DND-41 (cell line): ENCODE results near the gene TMPRSS9.

Experiments used
- ATAC-seq: fragments of 200-7000 bp; cut with Tn5 transposase; 3 replicates; pipeline ENCODE4 v1.9.1; 2021; ENCODE audit warnings: low read depth; ENCODE audit not compliant: insufficient read depth
- DNase-seq: peaks from one replicate; pipeline ENCODE4 v3.0.0-alpha.2; 2020
- H2AFZ ChIP-seq: 2 replicates; pipeline ENCODE4 v1.6.0; 2012; ENCODE audit warnings: low read depth, low read length
- H3K27ac ChIP-seq: 2 replicates; pipeline ENCODE4 v1.5.1; 2012; ENCODE audit warnings: low read length, inconsistent platforms
- H3K27me3 ChIP-seq: fragments of 200-600 bp; sonication (generic); 2 replicates; pipeline ENCODE4 v1.6.0; 2012; ENCODE audit warnings: low read length, mild to moderate bottlenecking, inconsistent platforms; ENCODE audit not compliant: insufficient read depth, poor library complexity
- H3K36me3 ChIP-seq: 2 replicates; pipeline ENCODE4 v1.5.1; 2012; ENCODE audit warnings: low read length, inconsistent platforms; ENCODE audit not compliant: insufficient read depth
- H3K4me1 ChIP-seq: 2 replicates; pipeline ENCODE4 v1.5.1; 2012; ENCODE audit warnings: mild to moderate bottlenecking, low read length; ENCODE audit not compliant: insufficient read depth
- H3K4me2 ChIP-seq: 2 replicates; pipeline ENCODE4 v1.6.0; 2012; ENCODE audit warnings: mild to moderate bottlenecking, moderate library complexity, low read length, inconsistent platforms; ENCODE audit not compliant: insufficient read depth
- H3K4me3 ChIP-seq, 2 experiments: fragments of 200-600 bp in 1 of 2; shearing (Covaris generic) in 1 of 2; 2 replicates each; pipeline ENCODE4 v1.5.1; 2012 to 2016; ENCODE audit warnings: inconsistent platforms in 2 of 2, low read length in 2 of 2, mild to moderate bottlenecking in 2 of 2, low read depth in 1 of 2, moderate library complexity in 1 of 2
- H3K79me2 ChIP-seq: 2 replicates; pipeline ENCODE4 v1.6.0; 2012; ENCODE audit warnings: low read length, inconsistent platforms; ENCODE audit not compliant: insufficient read depth
- H3K9ac ChIP-seq: 2 replicates; pipeline ENCODE4 v1.6.0; 2012; ENCODE audit warnings: low read depth, mild to moderate bottlenecking, inconsistent platforms, low read length, moderate library complexity
- H3K9me3 ChIP-seq: 2 replicates; pipeline ENCODE4 v1.5.1; 2012; ENCODE audit warnings: low read length, moderate library complexity, mild to moderate bottlenecking, inconsistent platforms; ENCODE audit not compliant: insufficient read depth, severe bottlenecking
- H4K20me1 ChIP-seq: 2 replicates; pipeline ENCODE4 v1.6.0; 2012; ENCODE audit warnings: low read length; ENCODE audit not compliant: insufficient read depth
- CTCF ChIP-seq: IDR thresholded peaks from 2 replicates; pipeline ENCODE4 v1.5.1; 2012; ENCODE audit warnings: borderline replicate concordance, low read length, moderate library complexity, mild to moderate bottlenecking; ENCODE audit not compliant: poor library complexity, severe bottlenecking; ENCODE audit errors: extremely low read depth
- EZH2 ChIP-seq: IDR thresholded peaks from 3 replicates; pipeline ENCODE4 v1.6.1; 2012; ENCODE audit warnings: borderline replicate concordance, low read depth, mild to moderate bottlenecking, moderate library complexity, low read length, inconsistent platforms; ENCODE audit not compliant: severe bottlenecking

Gene TMPRSS9

GRCh38 chr19:2362970-2363300, 2.9 kb downstream of the TMPRSS9 start:
- Histone ChIP-seq H3K4me2 (no peak overlapping the region), H3K36me3 (no peaks in the 10 kb centered on the region), H3K27me3 (no peaks in the 10 kb centered on the region), H3K9me3 (no peaks in the 10 kb centered on the region), H4K20me1 (no peaks in the 10 kb centered on the region), H3K27ac (no peak overlapping the region), H3K4me1 (no peaks in the 10 kb centered on the region), H3K4me3 (no peak overlapping the region), H3K9ac (no peak overlapping the region), H3K79me2 (no peaks in the 10 kb centered on the region), H2AFZ (no peak overlapping the region)
- DNase-seq (no peak), ATAC-seq (no peak)
- TF ChIP-seq EZH2 = no peak
- no peak for TF ChIP-seq CTCF

GRCh38 chr19:2363419-2363818, 3.4 kb downstream of the TMPRSS9 start:
- H3K36me3 ChIP-seq = no peaks in the 10 kb centered on the region
- DNase-seq (no peak), ATAC-seq (no peak)
- H3K27ac ChIP-seq = no peak overlapping the region
- H3K4me3 ChIP-seq = no peak overlapping the region
- H4K20me1 ChIP-seq = no peaks in the 10 kb centered on the region
- no peaks in the 10 kb centered on the region for H3K79me2 ChIP-seq
- H3K4me1 ChIP-seq = no peaks in the 10 kb centered on the region
- H3K4me2 ChIP-seq = no peak overlapping the region
- no peaks in the 10 kb centered on the region for H3K27me3 ChIP-seq
- TF ChIP-seq EZH2 (no peak), CTCF (no peak)
- peaks cover 2% of the 10 kb centered on the region for H3K9me3 ChIP-seq
- H3K9ac ChIP-seq = no peak overlapping the region
- no peak overlapping the region for H2AFZ ChIP-seq

- Histone ChIP-seq H4K20me1 (no peaks in the 10 kb centered on the region), H2AFZ (no peak overlapping the region), H3K4me3 (no peak overlapping the region), H3K4me2 (no peak overlapping the region), H3K4me1 (no peaks in the 10 kb centered on the region), H3K9me3 (peaks cover 9% of the 10 kb centered on the region), H3K9ac (no peak overlapping the region), H3K36me3 (no peaks in the 10 kb centered on the region), H3K27me3 (no peaks in the 10 kb centered on the region), H3K27ac (no peak overlapping the region), H3K79me2 (no peaks in the 10 kb centered on the region)
- TF ChIP-seq CTCF = no peak
- DNase-seq = no peak
- no peak for ATAC-seq
Observed at GRCh38 chr19:2365201-2365970, 5.3 kb downstream of the TMPRSS9 start.

GRCh38 chr19:2371656-2372055, 11.6 kb downstream of the TMPRSS9 start:
- DNase-seq (no peak), ATAC-seq (no peak)
- no peak overlapping the region for H3K9ac ChIP-seq

More at GRCh38 chr19:2371656-2372055, 11.6 kb downstream of the TMPRSS9 start:
- H3K4me2 ChIP-seq = no peak overlapping the region
- H3K9me3 ChIP-seq = peaks cover 13% of the 10 kb centered on the region
- no peak for TF ChIP-seq CTCF
- TF ChIP-seq EZH2 = no peak
- no peaks in the 10 kb centered on the region for H3K27me3 ChIP-seq
- H4K20me1 ChIP-seq = no peaks in the 10 kb centered on the region
- H3K4me3 ChIP-seq = no peak overlapping the region
- H2AFZ ChIP-seq = no peak overlapping the region
- no peak overlapping the region for H3K27ac ChIP-seq
- no peaks in the 10 kb centered on the region for H3K4me1 ChIP-seq
- no peaks in the 10 kb centered on the region for H3K79me2 ChIP-seq
- no peaks in the 10 kb centered on the region for H3K36me3 ChIP-seq
